Stimulated activated CD4-positive, alpha-beta T cell treated with anti-CD3 and anti-CD28 coated beads, Interleukin-4, amount 100 ng/mL, for 48 hours (primary cell): ENCODE data around the gene DPEP1.
"Not testable (repeated sequence)": the region's sequence is repeated elsewhere in the genome, so short reads cannot be mapped to it uniquely, and the experiment has no call there.

Experiments used
- DNase-seq, 2 donors: peaks; one replicate each; pipeline ENCODE4 v3.0.0-alpha.2; 2020; ENCODE audit warnings: low read depth in 2 of 2

The DPEP1 gene

DNA sequence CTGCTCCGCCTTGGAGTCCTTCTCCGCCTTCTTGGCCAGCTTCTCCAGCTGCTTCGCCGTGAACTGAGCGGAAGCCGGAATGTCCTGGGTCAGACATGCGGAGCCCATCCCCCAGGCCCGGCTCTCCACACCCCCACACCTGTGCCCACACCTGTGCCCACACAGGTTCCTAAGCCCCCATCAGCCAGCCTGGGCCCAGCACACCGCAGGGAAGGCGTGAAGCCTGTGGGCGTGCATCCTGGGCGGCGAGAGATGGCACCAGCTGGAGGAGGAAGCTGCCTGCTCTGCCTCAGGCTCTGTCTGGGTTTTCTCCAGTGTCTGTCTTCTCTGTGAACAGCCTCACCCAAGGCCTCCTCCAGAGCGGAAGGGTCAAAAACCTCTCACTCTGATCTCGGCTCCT, 38.1 kb downstream of the DPEP1 start:
- no peak for DNase-seq

DNA sequence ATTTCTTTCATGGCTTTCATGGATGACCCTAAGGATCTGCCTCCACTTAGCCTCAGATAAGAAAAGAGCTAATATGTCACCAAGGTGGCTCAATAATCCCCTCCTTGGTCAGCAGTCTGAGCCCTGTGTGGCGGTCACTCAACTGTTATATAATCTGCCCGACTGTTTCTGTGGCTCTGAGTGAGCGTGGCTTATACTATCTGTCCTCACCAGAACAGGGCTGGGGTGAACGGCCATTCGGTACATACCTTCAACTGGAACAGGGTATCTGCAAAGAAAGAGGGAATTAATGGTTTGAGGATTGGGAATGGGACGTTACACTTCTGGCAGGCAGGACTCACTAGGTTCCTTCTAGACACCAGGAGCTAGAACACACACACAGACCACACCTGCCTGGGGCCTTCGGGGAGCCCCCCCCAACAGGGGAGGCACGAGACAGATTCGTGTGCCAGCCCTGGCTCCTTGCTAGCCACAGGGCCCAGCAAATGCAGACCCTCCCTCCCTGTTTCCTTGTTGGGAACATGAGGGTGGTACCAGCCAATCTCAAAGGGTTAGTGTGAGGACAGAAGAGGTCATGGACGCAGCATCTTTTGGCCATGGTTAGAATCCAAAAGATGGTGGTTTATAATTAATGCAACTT, 40.3 kb downstream of the DPEP1 start:
- no peak for DNase-seq

DNA sequence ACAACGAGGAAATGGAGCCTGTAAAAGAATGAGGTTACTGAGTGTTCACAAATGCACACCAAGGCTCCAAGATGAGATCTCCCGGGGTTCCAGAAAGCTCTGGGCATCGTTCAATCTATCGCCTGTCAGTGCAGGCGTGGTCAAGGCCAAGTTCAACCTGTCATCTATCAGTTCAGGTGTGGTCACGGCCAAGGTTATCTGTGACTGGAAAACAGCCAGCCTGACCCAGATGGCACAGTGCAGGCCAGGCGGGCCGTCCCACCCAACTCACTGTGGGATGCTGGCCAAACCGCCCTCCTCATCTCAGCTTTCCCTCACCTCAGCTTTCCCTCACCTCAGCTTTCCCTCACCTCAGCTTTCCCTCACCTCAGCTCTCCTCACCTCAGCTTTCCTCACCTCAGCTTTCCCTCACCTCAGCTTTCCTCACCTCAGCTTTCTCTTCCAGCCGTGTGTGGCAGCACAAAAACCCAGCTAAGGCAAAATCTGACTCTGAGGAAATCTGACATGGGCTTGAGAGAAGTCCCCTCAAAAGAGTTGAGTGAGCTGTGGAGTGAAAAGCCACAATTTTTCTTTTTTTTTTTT, 41.7 kb downstream of the DPEP1 start:
- no peak for DNase-seq

DNA sequence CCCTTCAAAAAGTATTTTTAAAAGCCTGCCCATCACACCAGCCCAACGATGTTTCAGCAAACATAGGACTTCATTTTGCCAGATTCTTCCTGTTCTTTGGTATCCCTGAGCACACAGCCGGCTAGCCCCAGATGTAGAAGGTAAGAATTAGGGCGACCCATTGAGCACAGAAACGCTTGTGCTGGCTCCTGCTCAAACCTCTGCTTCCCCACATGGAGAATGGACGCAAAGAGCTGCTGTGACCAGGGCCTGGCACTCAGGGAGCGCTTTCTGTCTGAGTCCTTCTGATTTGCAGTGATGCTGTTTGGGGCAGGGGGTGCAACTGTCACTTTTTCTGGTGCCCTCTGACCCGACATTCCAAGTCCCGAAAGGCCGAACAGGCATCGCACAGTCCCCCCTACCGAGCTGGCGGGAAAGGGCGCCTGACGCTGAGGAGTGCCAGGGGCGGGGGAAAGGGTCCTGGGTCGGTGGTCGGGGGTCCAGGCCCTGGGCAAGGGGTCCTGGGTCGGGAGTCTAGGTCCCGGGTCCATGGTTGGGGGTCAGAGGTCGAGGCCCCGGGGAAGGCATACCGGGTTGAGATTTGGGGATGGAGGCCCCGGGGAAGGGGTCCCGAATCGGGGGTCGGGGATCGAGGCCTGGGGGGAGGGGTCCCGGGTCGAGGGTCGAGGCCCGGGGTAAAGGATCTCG, 43.1 kb downstream of the DPEP1 start:
- DNase-seq: no peak

DNA sequence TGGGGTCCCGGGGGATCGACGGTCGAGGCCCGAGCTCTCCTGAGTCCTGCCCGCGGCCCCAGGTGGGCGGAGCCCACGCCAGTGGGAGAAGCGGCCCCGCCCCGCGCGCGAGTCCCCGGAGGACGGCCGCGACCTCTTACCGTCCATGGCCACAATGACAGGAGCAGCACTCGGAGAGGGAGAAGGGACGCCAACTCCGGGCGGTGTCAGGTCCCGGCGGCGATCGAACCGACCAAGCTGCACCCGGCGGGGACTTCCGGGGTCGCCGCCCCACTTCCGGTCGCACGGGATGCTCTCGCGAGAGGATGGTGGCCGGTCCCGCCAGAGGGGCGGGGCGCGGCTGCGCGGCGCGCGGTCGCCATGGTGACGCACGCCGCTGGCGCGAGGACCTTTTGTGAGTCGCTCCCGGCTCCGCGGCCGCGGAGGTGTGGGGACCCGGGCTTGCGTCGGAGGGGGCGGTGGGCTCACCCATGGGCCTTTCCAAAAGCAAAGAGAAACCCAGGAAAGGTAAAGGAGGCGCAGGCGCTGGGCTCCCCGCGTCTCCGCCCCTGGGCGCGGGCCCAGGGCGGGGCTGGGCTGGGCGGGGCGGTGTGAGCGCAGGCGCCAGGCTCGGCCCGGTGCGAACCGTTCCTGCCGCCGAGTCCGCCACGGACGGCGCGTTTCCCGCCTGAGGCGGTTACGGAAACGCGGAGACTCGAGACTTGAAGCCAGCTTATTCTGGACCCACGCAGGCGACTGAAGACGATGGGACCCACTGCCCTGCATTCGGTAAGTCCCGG, 44.2 kb downstream of the DPEP1 start, which contains the start of the genes CHMP1A and SPATA33:
Gene CHMP1A, minus strand, starts transcription at position 267 of the 779 bp plus-strand sequence. Its CDS starts 120 bp downstream, at position 147.
Gene SPATA33, plus strand, starts transcription at position 395 of the 779 bp plus-strand sequence. Its CDS starts 76 bp downstream, at position 471.
- DNase-seq: peak; percentile 88 to 91

DNA sequence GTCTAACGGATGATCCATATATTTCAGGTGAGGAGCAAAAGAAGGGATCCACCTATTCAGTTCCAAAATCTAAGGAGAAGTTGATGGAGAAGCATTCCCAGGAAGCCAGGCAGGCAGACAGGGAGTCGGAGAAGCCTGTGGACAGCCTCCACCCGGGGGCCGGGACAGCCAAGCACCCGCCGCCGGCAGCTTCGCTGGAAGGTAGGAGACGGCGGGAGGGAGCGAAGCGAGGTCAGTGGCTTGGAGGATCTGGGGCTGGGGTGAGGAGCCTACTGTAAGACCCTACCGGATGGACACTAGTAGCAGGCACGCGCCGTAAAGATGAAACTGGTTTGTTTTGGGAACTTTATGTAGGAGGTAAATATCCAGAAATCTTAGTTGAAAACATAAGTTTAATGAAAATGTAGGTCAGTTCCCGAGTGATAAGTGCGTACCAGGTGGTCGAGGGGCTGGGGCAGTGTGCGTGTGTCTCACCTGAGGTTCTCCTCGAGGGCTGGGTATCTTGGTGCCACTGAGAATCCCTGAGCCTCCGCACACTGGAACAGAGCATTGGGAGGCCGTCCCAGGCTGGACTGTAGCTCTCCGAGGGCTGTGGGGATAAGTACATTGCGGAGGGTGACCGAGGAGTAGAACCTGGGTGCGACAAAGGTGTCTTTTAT, 44.9 kb downstream of the DPEP1 start:
- DNase-seq: peak in 1 of 2 donors; percentile 17

DNA sequence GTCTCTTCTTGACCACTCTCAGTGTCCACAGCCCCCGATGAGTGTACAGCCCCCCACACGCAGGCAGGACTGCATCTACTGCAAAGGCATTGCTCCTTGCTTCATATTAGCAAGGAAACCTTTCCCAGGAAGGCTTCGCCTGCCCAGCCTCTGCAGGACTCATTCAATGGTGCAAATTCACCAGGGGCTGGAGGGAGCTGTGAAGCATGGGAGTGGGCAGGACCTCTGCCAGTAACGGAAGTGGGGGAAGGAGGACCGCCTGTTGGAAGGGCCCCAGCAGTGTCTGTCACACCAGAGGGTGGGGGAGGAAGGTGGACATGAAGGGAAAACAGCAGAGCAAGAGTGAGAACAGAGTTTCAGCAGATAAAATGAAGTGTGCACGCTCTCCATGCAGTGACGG, 46.7 kb downstream of the DPEP1 start:
- no peak for DNase-seq

DNA sequence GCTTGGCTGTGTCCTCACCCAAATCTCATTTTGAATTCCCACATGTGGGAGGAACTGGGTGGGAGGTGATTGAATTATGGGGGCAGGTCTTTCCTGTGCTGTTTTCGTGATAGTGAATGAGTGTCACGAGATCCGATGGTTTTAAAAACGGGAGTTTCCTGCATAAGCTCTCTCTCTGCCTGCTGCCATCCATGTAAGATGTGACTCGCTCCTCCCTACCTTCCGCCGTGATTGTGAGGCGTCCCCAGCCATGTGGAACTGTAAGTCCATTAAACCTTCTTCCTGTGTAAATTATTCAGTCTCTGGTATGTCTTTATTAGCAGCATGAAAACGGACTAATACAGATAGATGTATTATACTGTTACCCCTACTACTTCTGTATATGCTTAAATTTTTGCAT, 47.8 kb downstream of the DPEP1 start:
- no peak for DNase-seq

DNA sequence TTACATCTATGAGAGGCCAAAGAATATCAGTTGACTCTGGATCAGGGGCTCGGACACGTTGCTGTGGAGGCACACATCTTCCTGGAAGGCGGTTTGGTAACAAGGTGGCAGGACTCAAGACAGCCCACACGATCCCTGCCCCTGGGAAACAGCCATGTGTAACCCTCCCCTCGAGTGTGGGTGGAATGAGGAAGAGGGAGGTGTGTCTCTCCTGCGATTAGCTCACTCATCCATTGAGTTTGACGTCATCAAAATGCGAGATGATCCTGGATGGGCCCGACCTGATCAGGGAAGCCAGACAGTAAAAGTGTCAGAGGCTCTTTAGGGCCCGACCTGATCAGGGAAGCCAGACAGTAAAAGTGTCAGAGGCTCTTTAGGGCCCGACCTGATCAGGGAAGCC, 50.8 kb downstream of the DPEP1 start:
- DNase-seq: not testable (repeated sequence)

DNA sequence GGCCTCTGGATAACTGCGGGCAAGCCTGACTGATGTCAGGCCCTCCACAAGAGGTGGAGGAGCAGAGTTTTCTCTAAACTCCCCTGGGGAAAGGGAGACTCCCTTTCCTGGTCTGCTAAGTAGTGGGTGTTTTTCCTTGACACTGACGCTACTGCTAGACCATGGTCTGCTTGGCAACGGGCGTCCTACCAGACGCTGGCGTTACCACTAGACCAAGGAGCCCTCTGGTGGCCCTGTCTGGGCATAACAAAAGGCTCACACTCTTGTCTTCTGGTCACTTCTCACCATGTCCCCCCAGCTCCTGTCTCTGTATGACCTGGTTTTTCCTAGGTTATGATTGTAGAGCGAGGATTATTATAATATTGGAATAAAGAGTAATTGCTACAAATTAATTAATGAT, 53.6 kb downstream of the DPEP1 start:
- not testable (repeated sequence) for DNase-seq

DNA sequence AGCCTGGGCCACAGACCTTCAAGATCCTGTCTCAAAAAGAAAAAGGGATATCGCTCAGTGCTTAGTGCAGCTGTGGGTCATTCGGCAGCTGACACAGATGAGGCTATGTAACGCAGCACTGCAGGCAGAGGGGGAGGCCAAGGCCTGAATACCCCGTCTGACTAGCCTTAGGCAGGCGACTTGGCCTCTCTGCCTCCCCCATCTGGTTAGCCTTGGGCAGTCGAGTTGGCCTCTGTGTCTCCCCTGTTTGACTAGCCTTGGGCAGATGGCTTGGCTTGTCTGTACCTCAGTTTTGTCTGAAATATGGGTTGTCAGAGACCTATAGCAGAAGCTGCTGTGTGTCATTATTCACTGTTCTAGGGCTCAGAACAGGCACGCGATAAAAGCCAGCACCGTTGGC, 54.2 kb downstream of the DPEP1 start:
- DNase-seq: no peak

DNA sequence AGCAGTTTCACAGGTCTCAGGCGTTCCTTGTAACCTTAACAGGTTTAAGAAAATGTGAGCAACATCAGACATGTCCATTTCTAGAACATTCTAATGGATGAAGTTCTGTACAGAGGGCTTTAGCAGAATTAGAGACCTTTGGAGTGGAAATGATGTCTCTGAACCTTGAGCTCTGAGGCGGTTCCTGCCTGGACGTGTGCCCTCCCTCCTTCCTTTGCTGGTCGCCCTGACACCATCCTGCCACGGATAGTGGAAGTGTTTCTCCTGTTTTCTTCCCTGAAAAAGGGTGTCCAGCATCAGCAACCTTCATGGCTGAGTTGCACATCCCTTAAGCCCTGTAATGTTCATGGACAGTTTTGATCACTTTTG, 55.3 kb downstream of the DPEP1 start:
- DNase-seq: no peak

DNA sequence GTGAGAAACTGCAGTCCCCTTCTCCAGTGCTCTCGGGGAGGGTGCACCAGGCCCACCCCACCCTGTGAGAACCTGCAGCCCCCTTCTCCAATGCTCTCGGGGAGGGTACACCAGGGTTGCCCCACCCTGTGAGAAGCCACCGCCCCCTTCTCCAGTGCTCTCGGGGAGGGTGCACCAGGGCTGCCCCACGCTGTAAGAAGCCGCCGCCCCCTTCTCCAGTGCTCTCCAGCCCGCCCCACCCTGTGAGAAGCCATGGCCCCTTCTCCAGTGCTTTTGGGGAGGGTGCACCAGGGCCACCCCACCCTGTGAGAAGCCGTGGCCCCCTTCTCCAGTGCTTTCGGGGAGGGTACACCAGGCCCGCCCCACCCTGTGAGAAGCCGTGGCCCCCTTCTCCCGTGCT, 56.3 kb downstream of the DPEP1 start:
- DNase-seq: no peak

DNA sequence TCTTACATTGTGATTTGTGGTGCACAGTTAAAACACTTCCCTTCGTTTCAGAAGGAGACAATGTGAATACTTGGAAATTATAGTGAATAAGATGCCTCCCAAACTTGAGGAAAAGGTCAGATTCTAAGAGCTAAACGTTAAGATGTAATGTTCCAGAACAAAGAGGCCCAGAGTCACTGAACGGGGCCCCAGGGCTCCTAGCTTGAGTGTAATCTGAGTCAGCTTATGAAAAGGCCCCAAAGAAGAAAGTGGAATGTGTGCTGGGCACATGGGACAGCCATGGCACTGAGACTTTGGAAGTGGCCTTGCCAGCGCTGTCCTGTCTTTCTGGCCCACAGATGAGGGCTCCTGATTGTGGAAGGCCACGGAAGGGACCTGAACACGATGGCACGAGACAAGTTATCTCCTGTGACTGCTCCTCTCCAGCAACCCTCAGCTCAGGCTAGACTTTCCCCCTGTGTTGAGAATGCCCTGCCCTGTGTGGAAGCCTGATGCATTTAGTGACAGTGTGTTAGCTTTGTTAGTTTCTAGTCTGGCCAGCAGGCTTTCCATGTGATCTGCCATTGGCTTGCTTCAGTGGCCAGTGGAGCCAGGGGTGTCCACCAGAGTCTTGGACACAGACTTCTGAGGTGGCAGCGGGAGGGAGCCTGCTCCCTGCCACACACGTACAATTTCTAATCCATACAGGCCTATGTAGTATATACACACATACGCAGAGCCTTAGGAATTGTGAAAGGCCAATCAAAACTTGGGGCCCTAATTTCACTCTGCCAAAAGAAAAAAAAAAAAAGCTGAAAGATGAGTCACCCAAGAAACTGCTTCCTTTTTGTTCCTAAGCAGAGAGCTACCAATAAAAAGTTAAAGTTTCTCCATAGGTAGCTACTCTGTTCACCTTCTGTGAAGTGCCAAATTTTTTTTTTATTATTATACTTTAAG, 57.3 kb downstream of the DPEP1 start:
- DNase-seq: no peak

DNA sequence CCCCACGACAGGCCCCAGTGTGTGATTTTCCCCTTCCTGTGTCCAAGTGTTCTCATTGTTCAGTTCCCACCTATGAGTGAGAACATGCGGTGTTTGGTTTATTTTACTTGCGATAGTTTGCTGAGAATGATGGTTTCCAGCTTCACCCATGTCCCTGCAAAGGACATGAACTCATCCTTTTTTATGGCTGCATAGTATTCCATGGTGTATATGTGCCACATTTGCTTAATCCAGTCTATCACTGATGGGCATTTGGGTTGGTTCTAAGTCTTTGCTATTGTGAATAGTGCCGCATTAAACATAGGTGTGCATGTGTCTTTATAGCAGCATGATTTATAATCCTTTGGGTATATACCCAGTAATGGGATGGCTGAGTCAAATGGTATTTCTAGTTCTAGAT, 58.1 kb downstream of the DPEP1 start:
- DNase-seq: not testable (repeated sequence)

DNA sequence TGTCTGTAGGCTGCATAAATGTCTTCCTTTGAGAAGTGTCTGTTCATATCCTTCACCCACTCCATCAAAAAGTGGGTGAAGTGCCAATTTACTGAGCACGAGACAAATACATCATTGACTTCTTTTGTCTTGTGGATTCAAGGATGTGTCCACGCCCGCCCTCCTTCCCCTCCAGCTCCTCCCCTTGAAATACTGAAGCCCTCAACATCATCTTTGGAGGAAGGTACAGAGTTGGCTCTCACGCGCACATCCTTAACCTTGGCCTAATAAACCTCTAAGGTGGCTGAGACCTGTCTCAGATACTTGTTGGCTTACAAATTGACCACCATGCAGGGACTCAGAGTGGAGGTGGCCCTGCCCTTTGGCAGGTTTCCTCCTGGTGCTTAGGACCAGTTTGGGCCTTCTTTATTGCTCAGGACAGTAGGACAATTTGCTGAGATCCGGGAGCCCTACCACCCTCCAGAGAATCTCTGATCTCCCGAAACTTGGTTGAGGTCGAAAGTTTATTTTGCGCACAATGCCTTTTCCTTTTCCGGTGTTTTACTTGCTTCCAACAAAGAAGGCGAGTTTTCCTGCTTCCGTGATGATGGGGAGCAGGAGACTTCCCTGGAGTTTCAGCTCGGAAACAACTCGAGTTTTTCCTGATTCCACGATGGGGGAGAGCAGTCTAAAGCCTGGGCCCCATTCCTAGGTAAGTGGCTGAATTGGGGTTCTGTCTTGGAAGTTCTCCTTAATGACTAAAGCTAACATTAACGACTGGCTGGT, 58.9 kb downstream of the DPEP1 start:
- no peak for DNase-seq

DNA sequence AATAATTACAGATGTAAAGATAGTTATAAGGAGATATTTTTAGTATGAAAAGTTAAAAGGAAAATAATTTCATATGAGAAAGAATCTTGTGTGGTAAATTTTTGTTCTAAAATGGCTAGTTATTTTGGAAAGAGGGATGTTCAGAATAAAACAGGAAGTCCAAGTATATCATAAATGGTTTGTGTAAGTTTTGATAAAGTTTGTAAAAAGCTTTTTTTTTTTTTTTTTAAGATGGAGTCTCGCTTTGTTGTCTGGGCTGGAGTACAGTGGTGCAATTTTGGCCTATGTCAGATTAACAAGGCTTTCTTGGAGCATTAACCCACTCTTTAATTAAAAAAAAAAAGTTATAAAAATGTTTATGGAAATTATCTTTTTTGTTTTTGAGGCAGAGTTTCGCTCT, 64.8 kb downstream of the DPEP1 start:
- no peak for DNase-seq

DNA sequence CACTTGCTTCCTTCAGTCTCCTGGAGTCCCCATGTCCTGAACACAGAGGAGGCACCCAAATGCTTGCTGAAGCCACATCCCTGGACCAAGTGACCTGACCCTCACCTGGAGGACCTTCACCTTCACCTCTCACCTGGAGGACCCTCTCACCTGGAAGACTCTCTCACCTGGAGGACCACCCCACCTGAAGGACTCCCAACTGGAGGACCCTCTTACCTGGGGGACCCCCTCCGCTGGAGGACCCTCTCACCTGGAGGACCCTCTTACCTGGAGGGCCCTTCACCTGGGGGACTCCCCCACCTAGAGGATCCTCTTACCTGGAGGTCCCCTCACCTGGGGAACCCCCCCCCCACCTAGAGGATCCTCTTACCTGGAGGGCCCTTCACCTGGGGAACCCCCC, 72.5 kb downstream of the DPEP1 start:
- no peak for DNase-seq

DNA sequence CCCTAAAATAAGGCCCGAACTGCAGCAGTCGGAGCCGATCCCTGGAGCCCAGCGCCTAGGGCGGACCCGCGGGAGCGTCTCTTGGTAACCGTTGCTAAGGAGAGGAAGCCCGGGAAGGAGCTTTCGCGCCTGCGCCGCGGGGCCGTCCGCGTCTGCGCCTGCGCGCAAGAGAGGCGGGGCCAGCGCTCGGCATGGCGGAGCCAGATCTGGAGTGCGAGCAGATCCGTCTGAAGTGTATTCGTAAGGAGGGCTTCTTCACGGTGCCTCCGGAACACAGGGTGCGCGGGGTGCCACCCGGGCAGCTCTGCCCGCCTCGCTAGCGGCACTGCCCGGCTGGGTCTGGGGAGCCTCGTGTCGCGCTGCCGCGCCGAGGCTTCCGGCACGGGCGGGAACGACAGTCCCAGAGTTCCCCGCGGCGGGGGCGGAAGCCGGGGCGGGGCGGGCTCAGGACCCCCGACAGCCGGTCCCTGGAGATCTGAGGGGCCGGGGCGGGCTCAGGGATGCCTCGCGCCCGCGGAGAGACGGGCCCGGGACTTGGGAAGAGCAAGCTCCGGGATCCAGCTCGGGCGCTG, 73.2 kb downstream of the DPEP1 start, which contains the start of gene CDK10:
Gene CDK10, plus strand, starts transcription at position 170 of the 572 bp plus-strand sequence. Its CDS starts 22 bp downstream, at position 192.
- peak; percentile 82 to 91 for DNase-seq
